SU-DHL-6 (cell line): Measurements from ENCODE around the gene KRT14.

ENCODE experiments used
- CTCF ChIP-seq: fragments of 200-600 bp; sonication (generic); IDR thresholded peaks from one replicate; pipeline ENCODE4 v1.5.1; 2017; ENCODE audit warnings: antibody characterized with exemption, mild to moderate bottlenecking, low read length, moderate library complexity; ENCODE audit not compliant: insufficient read depth, poor library complexity, severe bottlenecking
- EZH2phosphoT487 ChIP-seq: fragments of 200-600 bp; sonication (generic), shearing (Covaris generic); conservative IDR thresholded peaks from 2 replicates; pipeline ENCODE4 v1.6.1; 2018; ENCODE audit warnings: mild to moderate bottlenecking, antibody characterized with exemption, low read length, moderate library complexity, mixed read lengths

- no peak for TF ChIP-seq CTCF
- no peak for TF ChIP-seq EZH2phosphoT487
Observed at GRCh38 chr17:41620583-41621434, 34.1 kb upstream of the KRT14 start.
